DMS153 (cell line): ENCODE measurements around the gene ERFL.
A peak's percentile ranks its signal among the peaks of the same experiment; 100 is the strongest.
"Not testable (repeated sequence)": the region's sequence is repeated elsewhere in the genome, so short reads cannot be mapped to it uniquely, and the experiment has no call there.

Experiments used
- DNase-seq: peaks from one replicate; lab custom pipeline; 2025; lab: John Stamatoyannopoulos, UW

ERFL gene

GRCh38 chr19:41941410-41942202, 13.4 kb upstream of the ERFL start:
- DNase-seq, result no peak

GRCh38 chr19:41940731-41941409, 12.6 kb upstream of the ERFL start:
- DNase-seq, result no peak

GRCh38 chr19:41939861-41940730, 11.8 kb upstream of the ERFL start:
- no peak for DNase-seq

- not testable (repeated sequence) for DNase-seq
Measured at GRCh38 chr19:41939209-41939608, 11.0 kb upstream of the ERFL start.

- DNase-seq, result no peak
Measured at GRCh38 chr19:41937525-41938468, 9.5 kb upstream of the ERFL start.

- no peak for DNase-seq
Measured at GRCh38 chr19:41936961-41937360, 8.7 kb upstream of the ERFL start.

- no peak for DNase-seq
Measured at GRCh38 chr19:41936416-41936850, 8.2 kb upstream of the ERFL start.

GRCh38 chr19:41935760-41936415, 7.6 kb upstream of the ERFL start:
- DNase-seq, result no peak

- peak; percentile 32 for DNase-seq
Measured at GRCh38 chr19:41934849-41935374, 6.7 kb upstream of the ERFL start.

- no peak for DNase-seq
Measured at GRCh38 chr19:41933693-41934426, 5.6 kb upstream of the ERFL start.

GRCh38 chr19:41932720-41933332, 4.6 kb upstream of the ERFL start:
- no peak for DNase-seq

- no peak for DNase-seq
Measured at GRCh38 chr19:41932259-41932719, 4.0 kb upstream of the ERFL start.

- no peak for DNase-seq
Measured at GRCh38 chr19:41930926-41931592, 2.8 kb upstream of the ERFL start.

- DNase-seq, result no peak
Measured at GRCh38 chr19:41930322-41930722, 2.1 kb upstream of the ERFL start.

- no peak for DNase-seq
Measured at GRCh38 chr19:41929536-41930071, 1.4 kb upstream of the ERFL start.

GRCh38 chr19:41928754-41929535, 696 bp upstream of the ERFL start:
- DNase-seq, result peak; percentile 13

GRCh38 chr19:41927497-41928192, 604 bp downstream of the ERFL start:
- no peak for DNase-seq
